DOHH2 (cell line): ENCODE measurements around the gene HS3ST5.

Experiments used
- EZH2phosphoT487 ChIP-seq: fragments of 200-600 bp; sonication (generic); IDR thresholded peaks from 2 replicates; pipeline ENCODE4 v1.6.1; 2017; ENCODE audit warnings: borderline replicate concordance, mild to moderate bottlenecking, antibody characterized with exemption, low read length, moderate library complexity, mixed read lengths
- TF ChIP-seq, protein P1 (sequence below): fragments of 200-600 bp; sonication (generic); IDR thresholded peaks from one replicate; pipeline ENCODE4 v1.5.1; 2014; ENCODE audit warnings: antibody characterized with exemption, mild to moderate bottlenecking, low read depth, low read length; ENCODE audit not compliant: poor library complexity, severe bottlenecking

DNA sequence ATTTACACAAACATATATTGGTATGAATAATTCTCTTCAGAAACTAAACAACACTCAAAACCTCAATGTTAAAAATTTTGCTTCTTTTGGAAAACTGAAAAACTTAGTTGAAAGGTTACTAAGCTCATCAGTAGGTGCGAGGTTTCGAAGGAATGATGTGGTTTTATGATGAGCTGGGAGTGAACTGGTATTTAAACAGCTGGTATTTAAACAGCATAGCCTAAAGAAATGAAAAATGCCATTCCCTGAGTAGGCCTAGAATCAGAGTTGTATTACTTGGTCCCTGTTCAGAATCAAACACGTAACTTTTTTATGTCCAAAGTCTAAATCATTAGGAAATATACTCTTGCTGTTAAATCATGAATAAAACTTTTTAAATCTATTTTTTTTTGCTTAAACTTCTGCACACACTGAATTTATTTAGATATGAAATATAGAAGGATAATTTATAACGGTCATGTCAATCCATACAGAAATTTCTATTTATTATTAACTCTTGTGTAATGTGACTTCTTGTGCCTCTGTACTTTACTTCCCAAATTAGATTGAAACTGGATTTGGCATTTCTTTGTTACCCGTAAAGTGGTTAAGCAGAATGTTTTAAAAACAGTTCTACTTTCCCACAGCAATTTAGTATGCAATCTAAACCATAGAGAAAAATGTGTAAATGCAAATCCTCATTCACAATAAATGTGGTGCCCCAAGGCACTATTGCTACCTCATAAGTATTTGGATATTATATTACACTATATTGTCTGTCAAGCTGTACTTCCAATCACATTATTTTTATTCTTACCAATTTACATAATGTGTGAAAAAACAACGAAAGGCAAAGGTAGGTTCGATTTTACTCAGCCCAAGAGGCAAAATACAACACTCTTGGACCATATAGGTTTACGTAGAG, 124.1 kb downstream of the HS3ST5 start:
- TF ChIP-seq, protein P1, sequence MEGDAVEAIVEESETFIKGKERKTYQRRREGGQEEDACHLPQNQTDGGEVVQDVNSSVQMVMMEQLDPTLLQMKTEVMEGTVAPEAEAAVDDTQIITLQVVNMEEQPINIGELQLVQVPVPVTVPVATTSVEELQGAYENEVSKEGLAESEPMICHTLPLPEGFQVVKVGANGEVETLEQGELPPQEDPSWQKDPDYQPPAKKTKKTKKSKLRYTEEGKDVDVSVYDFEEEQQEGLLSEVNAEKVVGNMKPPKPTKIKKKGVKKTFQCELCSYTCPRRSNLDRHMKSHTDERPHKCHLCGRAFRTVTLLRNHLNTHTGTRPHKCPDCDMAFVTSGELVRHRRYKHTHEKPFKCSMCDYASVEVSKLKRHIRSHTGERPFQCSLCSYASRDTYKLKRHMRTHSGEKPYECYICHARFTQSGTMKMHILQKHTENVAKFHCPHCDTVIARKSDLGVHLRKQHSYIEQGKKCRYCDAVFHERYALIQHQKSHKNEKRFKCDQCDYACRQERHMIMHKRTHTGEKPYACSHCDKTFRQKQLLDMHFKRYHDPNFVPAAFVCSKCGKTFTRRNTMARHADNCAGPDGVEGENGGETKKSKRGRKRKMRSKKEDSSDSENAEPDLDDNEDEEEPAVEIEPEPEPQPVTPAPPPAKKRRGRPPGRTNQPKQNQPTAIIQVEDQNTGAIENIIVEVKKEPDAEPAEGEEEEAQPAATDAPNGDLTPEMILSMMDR = no peak
- no peak for TF ChIP-seq EZH2phosphoT487
